ENCODE measurements around the gene KIFC1.

Gene KIFC1

GRCh38 chr6:33412140-33413009 lies 20.8 kb downstream of the KIFC1 start:
- DNase-seq: no peak

GRCh38 chr6:33413241-33414120 lies 21.9 kb downstream of the KIFC1 start:
- DNase-seq: no peak

GRCh38 chr6:33414592-33415271 lies 23.1 kb downstream of the KIFC1 start:
- DNase-seq: no peak

GRCh38 chr6:33415831-33416230 lies 24.2 kb downstream of the KIFC1 start:
- DNase-seq: no peak

- peak; percentile 58 for DNase-seq
Observed at GRCh38 chr6:33416386-33417127, 24.9 kb downstream of the KIFC1 start.

- DNase-seq: peak; percentile 59
Observed at GRCh38 chr6:33417128-33417902, 25.7 kb downstream of the KIFC1 start.

GRCh38 chr6:33417903-33418689 lies 26.5 kb downstream of the KIFC1 start, which contains the start of gene CUTA:
Gene CUTA, minus strand, starts transcription at chr6:33418107. Its CDS starts 107 bp downstream, at chr6:33418000.
- peak; percentile 98 for DNase-seq

GRCh38 chr6:33418690-33419291 lies 27.2 kb downstream of the KIFC1 start:
- peak; percentile 67 for DNase-seq

GRCh38 chr6:33419580-33420490 lies 28.2 kb downstream of the KIFC1 start, which contains the start of gene SYNGAP1:
Gene SYNGAP1, plus strand, starts transcription at chr6:33420065. Its CDS starts 200 bp downstream, at chr6:33420265.
- peak; percentile 72 for DNase-seq

GRCh38 chr6:33420491-33421343 lies 29.1 kb downstream of the KIFC1 start:
- no peak for DNase-seq

GRCh38 chr6:33421344-33421643 lies 29.7 kb downstream of the KIFC1 start:
- no peak for DNase-seq

GRCh38 chr6:33423777-33424176 lies 32.2 kb downstream of the KIFC1 start:
- DNase-seq: no peak

GRCh38 chr6:33424855-33425667 lies 33.4 kb downstream of the KIFC1 start:
- no peak for DNase-seq

GRCh38 chr6:33425668-33426577 lies 34.3 kb downstream of the KIFC1 start:
- peak; percentile 90 for DNase-seq

GRCh38 chr6:33426590-33427511 lies 35.2 kb downstream of the KIFC1 start:
- DNase-seq: peak; percentile 57

Measured in activated CD8-positive, alpha-beta memory T cell treated with anti-CD3 and anti-CD28 coated beads, Interleukin-2, amount 50 U/mL, for 48 hours (primary cell).